HepG2 (cell line): ENCODE results near the gene THRSP. TPM values are rescaled to one million over a fixed set of nuclear protein-coding genes. Genes with fewer than 3 reads are reported as not detected.

Experiments
- ADNP ChIP-seq: sonication (generic); formaldehyde crosslinking; IDR thresholded peaks from 2 replicates; pipeline ENCODE4 v1.4.0; 2020; ENCODE audit warnings: missing genetic modification reagents
- BORCS8-MEF2B ChIP-seq: sonication (generic); formaldehyde crosslinking; IDR thresholded peaks from 2 replicates; pipeline ENCODE4 v1.8.0; 2022; ENCODE audit warnings: mild to moderate bottlenecking, missing genetic modification reagents
- KLF11 ChIP-seq: IDR thresholded peaks from 2 replicates; pipeline ENCODE4 v1.6.1; 2016; ENCODE audit warnings: missing compliant biosample characterization
- SCMH1 ChIP-seq: sonication (generic); formaldehyde crosslinking; IDR thresholded peaks from 2 replicates; pipeline ENCODE4 v1.9.0; 2021; ENCODE audit warnings: missing genetic modification reagents, mild to moderate bottlenecking, borderline replicate concordance
- ZBTB38 ChIP-seq: sonication (generic); formaldehyde crosslinking; IDR thresholded peaks from 2 replicates; pipeline ENCODE4 v1.5.1; 2020; ENCODE audit warnings: mild to moderate bottlenecking, missing genetic modification reagents
- ZBTB7B ChIP-seq: sonication (generic); formaldehyde crosslinking; IDR thresholded peaks from 2 replicates; pipeline ENCODE4 v1.4.0; 2020; ENCODE audit warnings: missing genetic modification reagents
- ZNF550 ChIP-seq: sonication (generic); formaldehyde crosslinking; IDR thresholded peaks from 2 replicates; pipeline ENCODE4 v1.4.0; 2020; ENCODE audit warnings: mild to moderate bottlenecking, missing genetic modification reagents, borderline replicate concordance
- ZNF563 ChIP-seq: sonication (generic); formaldehyde crosslinking; IDR thresholded peaks from 2 replicates; pipeline ENCODE4 v1.8.0; 2022; ENCODE audit warnings: mild to moderate bottlenecking, moderate library complexity, missing genetic modification reagents
- ZSCAN25 ChIP-seq: sonication (generic); formaldehyde crosslinking; IDR thresholded peaks from 2 replicates; pipeline ENCODE4 v1.8.0; 2022; ENCODE audit warnings: mild to moderate bottlenecking, missing genetic modification reagents
- polyA plus RNA-seq, 8 experiments: library from polyadenylated mRNA; depleted of rRNA in 3 of 8; stranded (reverse) in 7 of 8; unstranded in 1 of 8; fragments of >200 nt; fragmentation: Illumina TruSeq in 4 of 8; extraction: Trizol in 4 of 8; gene quantifications; 2 replicates each; pipeline versions ENCODE4 v1.2.1 to v1.2.3, GENCODE V29; 2011 to 2016; ENCODE audit warnings: low read depth in 4 of 8, missing spikeins in 1 of 8, mixed read lengths in 1 of 8; ENCODE audit not compliant: insufficient read depth in 1 of 8
- total RNA-seq, 5 experiments: library from RNA; depleted of rRNA; stranded (reverse); fragments of >200 nt; fragmentation: Illumina TruSeq; extraction: Trizol; gene quantifications; 2 replicates each; pipeline ENCODE4 v1.2.3, GENCODE V29; 2016; ENCODE audit warnings: low read depth in 1 of 5
- TF ChIP-seq, protein P1 (sequence below): sonication (generic); formaldehyde crosslinking; IDR thresholded peaks from 2 replicates; pipeline ENCODE4 v1.4.0; 2020; ENCODE audit warnings: missing genetic modification reagents
- TF ChIP-seq, protein P2 (sequence below): sonication (generic); formaldehyde crosslinking; IDR thresholded peaks from one replicate; pipeline ENCODE4 v1.5.1; 2020; ENCODE audit warnings: mild to moderate bottlenecking, missing genetic modification reagents; ENCODE audit errors: not compliant biosample characterization
- TF ChIP-seq, protein P3 (sequence below): sonication (generic); formaldehyde crosslinking; IDR thresholded peaks from 2 replicates; pipeline ENCODE4 v1.5.1; 2020; ENCODE audit warnings: mild to moderate bottlenecking, missing genetic modification reagents

The THRSP gene
- total and polyA plus RNA-seq, 2 of the 13 experiments (the other 11 are each of a cell fraction or from before 2014, with no cell fraction given), result 0.13 to 0.58 TPM

DNA sequence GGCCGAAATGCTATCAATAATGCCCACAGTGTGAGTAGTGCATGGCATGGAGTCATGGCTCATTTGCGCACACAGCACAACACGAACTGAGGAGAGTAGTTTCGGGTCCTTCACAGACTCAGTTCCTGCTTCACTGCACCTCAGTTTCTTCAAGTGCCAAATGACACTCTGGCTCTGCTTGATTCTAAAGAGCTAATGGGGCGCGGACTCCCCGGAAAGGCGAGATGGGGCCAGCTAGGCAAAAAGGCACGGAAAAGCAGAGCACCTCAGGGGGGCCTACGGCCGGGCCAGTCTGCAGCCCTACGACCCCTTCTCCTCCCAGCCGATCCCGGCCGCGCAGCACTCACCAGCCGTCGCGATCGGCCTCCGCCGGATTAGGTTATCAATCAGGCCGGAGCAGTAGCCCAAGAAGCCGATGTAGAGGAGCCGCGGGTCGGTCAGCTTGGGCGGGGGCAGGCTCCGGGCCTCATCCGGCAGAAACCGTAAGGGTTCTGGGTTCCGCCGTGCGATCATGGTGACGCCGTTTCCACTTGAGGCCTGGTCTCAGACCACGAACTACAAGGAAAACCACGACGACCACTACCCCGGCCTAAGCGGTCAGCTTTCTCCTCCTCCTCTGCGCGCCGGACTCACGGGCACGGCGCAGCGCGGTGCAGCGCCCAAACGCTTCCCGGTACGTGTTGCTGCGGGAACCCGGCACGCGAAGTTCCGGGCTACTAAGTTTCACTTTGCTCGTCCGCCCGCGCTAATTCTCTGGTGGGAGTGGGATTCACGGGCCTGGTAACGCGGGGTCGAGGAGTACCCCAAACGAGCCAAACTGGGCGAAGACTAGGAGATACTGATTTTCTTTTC is 15.8 kb downstream of the THRSP start, which contains the start of gene NDUFC2 (continued):
- TF ChIP-seq, protein P1, sequence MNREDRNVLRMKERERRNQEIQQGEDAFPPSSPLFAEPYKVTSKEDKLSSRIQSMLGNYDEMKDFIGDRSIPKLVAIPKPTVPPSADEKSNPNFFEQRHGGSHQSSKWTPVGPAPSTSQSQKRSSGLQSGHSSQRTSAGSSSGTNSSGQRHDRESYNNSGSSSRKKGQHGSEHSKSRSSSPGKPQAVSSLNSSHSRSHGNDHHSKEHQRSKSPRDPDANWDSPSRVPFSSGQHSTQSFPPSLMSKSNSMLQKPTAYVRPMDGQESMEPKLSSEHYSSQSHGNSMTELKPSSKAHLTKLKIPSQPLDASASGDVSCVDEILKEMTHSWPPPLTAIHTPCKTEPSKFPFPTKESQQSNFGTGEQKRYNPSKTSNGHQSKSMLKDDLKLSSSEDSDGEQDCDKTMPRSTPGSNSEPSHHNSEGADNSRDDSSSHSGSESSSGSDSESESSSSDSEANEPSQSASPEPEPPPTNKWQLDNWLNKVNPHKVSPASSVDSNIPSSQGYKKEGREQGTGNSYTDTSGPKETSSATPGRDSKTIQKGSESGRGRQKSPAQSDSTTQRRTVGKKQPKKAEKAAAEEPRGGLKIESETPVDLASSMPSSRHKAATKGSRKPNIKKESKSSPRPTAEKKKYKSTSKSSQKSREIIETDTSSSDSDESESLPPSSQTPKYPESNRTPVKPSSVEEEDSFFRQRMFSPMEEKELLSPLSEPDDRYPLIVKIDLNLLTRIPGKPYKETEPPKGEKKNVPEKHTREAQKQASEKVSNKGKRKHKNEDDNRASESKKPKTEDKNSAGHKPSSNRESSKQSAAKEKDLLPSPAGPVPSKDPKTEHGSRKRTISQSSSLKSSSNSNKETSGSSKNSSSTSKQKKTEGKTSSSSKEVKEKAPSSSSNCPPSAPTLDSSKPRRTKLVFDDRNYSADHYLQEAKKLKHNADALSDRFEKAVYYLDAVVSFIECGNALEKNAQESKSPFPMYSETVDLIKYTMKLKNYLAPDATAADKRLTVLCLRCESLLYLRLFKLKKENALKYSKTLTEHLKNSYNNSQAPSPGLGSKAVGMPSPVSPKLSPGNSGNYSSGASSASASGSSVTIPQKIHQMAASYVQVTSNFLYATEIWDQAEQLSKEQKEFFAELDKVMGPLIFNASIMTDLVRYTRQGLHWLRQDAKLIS, result peak; percentile 76; the same call in 1 of the 2 replicates
- TF ChIP-seq BORCS8-MEF2B (CRISPR knock-in tag) (peak; percentile 90; the same call in 1 of the 2 replicates), ZNF563 (CRISPR knock-in tag) (peak; percentile 93), ZSCAN25 (CRISPR knock-in tag) (peak; percentile 82), KLF11 (CRISPR knock-in tag) (peak; percentile 83; the same call in 1 of the 2 replicates), SCMH1 (no peak), ADNP (CRISPR knock-in tag) (peak; percentile 65; the same call in 1 of the 2 replicates), ZBTB7B (CRISPR knock-in tag) (peak; percentile 88; the same call in 1 of the 2 replicates), ZBTB38 (peak; percentile 97), ZNF550 (CRISPR knock-in tag) (no peak)
- TF ChIP-seq, protein P2, sequence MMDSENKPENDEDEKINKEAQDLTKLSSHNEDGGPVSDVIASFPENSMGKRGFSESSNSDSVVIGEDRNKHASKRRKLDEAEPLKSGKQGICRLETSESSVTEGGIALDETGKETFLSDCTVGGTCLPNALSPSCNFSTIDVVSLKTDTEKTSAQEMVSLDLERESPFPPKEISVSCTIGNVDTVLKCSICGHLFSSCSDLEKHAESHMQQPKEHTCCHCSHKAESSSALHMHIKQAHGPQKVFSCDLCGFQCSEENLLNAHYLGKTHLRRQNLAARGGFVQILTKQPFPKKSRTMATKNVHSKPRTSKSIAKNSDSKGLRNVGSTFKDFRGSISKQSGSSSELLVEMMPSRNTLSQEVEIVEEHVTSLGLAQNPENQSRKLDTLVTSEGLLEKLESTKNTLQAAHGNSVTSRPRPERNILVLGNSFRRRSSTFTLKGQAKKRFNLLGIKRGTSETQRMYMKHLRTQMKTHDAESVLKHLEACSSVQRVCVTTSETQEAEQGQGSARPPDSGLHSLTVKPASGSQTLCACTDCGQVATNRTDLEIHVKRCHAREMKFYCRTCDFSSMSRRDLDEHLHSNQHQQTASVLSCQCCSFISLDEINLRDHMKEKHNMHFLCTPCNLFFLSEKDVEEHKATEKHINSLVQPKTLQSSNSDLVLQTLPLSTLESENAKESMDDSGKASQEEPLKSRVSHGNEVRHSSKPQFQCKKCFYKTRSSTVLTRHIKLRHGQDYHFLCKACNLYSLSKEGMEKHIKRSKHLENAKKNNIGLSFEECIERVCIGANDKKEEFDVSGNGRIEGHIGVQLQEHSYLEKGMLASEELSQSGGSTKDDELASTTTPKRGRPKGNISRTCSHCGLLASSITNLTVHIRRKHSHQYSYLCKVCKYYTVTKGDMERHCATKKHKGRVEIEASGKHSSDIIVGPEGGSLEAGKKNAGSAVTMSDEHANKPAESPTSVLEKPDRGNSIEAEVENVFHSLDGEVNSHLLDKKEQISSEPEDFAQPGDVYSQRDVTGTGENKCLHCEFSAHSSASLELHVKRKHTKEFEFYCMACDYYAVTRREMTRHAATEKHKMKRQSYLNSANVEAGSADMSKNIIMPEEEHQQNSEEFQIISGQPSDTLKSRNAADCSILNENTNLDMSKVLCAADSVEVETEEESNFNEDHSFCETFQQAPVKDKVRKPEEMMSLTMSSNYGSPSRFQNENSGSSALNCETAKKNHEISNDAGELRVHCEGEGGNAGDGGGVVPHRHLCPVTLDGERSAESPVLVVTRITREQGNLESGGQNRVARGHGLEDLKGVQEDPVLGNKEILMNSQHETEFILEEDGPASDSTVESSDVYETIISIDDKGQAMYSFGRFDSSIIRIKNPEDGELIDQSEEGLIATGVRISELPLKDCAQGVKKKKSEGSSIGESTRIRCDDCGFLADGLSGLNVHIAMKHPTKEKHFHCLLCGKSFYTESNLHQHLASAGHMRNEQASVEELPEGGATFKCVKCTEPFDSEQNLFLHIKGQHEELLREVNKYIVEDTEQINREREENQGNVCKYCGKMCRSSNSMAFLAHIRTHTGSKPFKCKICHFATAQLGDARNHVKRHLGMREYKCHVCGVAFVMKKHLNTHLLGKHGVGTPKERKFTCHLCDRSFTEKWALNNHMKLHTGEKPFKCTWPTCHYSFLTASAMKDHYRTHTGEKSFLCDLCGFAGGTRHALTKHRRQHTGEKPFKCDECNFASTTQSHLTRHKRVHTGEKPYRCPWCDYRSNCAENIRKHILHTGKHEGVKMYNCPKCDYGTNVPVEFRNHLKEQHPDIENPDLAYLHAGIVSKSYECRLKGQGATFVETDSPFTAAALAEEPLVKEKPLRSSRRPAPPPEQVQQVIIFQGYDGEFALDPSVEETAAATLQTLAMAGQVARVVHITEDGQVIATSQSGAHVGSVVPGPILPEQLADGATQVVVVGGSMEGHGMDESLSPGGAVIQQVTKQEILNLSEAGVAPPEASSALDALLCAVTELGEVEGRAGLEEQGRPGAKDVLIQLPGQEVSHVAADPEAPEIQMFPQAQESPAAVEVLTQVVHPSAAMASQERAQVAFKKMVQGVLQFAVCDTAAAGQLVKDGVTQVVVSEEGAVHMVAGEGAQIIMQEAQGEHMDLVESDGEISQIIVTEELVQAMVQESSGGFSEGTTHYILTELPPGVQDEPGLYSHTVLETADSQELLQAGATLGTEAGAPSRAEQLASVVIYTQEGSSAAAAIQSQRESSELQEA (CRISPR knock-in tag), result peak; percentile 89
- TF ChIP-seq, protein P3, sequence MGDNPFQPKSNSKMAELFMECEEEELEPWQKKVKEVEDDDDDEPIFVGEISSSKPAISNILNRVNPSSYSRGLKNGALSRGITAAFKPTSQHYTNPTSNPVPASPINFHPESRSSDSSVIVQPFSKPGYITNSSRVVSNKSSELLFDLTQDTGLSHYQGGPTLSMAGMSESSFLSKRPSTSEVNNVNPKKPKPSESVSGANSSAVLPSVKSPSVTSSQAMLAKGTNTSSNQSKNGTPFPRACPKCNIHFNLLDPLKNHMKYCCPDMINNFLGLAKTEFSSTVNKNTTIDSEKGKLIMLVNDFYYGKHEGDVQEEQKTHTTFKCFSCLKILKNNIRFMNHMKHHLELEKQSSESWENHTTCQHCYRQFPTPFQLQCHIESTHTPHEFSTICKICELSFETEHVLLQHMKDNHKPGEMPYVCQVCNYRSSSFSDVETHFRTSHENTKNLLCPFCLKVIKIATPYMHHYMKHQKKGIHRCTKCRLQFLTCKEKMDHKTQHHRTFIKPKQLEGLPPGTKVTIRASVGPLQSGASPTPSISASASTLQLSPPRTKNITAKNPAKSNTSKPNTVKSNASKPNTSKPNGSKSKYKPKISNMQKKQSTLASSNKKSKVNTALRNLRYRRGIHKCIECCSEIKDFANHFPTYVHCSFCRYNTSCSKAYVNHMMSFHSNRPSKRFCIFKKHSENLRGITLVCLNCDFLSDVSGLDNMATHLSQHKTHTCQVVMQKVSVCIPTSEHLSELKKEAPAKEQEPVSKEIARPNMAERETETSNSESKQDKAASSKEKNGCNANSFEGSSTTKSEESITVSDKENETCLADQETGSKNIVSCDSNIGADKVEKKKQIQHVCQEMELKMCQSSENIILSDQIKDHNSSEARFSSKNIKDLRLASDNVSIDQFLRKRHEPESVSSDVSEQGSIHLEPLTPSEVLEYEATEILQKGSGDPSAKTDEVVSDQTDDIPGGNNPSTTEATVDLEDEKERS (CRISPR knock-in tag), result peak; percentile 82
